Neural cell (in vitro differentiated cells): ENCODE data around the gene RGS10. TPM values are rescaled to one million over a fixed set of nuclear protein-coding genes. Genes with fewer than 3 reads are reported as not detected.

Experiments used
- H2AFZ ChIP-seq: fragments of 200-600, 300-800 bp; sonication (generic), shearing (Covaris generic); 2 replicates; pipeline ENCODE4 v1.6.0; 2014; ENCODE audit warnings: low read depth, mild to moderate bottlenecking, antibody characterized with exemption, low read length, moderate library complexity
- H3F3A ChIP-seq: fragments of 200-600 bp; shearing (Covaris generic); 2 replicates; pipeline ENCODE4 v1.6.1; 2016; ENCODE audit warnings: mild to moderate bottlenecking, moderate library complexity, mixed read lengths, antibody characterized with exemption, low read length; ENCODE audit not compliant: insufficient read depth, poor library complexity, severe bottlenecking
- H3K27ac ChIP-seq: fragments of 200-600, 300-800 bp; sonication (generic), shearing (Covaris generic); 2 replicates; pipeline ENCODE4 v1.5.1; 2014; ENCODE audit warnings: mild to moderate bottlenecking, low read length, moderate library complexity
- H3K27me3 ChIP-seq: fragments of 300-800, 200-600 bp; sonication (generic), shearing (Covaris generic); 2 replicates; pipeline ENCODE4 v1.6.0; 2014; ENCODE audit warnings: mild to moderate bottlenecking, low read depth, low read length, moderate library complexity; ENCODE audit not compliant: insufficient read depth
- H3K36me3 ChIP-seq: fragments of 300-800, 200-600 bp; sonication (generic), shearing (Covaris generic); 2 replicates; pipeline ENCODE4 v1.5.1; 2014; ENCODE audit warnings: mild to moderate bottlenecking, antibody characterized with exemption, low read length, moderate library complexity; ENCODE audit not compliant: insufficient read depth
- H3K4me2 ChIP-seq: fragments of 300-800, 200-600 bp; sonication (generic), shearing (Covaris generic); 2 replicates; pipeline ENCODE4 v1.6.0; 2014; ENCODE audit warnings: mild to moderate bottlenecking, low read length
- H3K4me3 ChIP-seq: fragments of 300-800, 200-600 bp; sonication (generic), shearing (Covaris generic); 2 replicates; pipeline ENCODE4 v1.5.1; 2014; ENCODE audit warnings: mild to moderate bottlenecking, low read length, moderate library complexity
- H3K79me2 ChIP-seq: fragments of 200-600 bp; shearing (Covaris generic); replicated peaks from 2 replicates; pipeline ENCODE4 v1.6.0; 2014; ENCODE audit warnings: mild to moderate bottlenecking, low read length, moderate library complexity; ENCODE audit not compliant: insufficient read depth
- H3K9ac ChIP-seq: fragments of 300-800, 200-600 bp; sonication (generic), shearing (Covaris generic); 2 replicates; pipeline ENCODE4 v1.6.1; 2016; ENCODE audit warnings: mild to moderate bottlenecking, low read length, mixed read lengths
- H3K9me2 ChIP-seq: fragments of 200-600 bp; shearing (Covaris generic); 2 replicates; pipeline ENCODE4 v1.6.1; 2016; ENCODE audit warnings: mild to moderate bottlenecking, low read length, mixed read lengths; ENCODE audit not compliant: insufficient read depth
- H3K9me3 ChIP-seq: fragments of 200-600, 300-800 bp; sonication (generic), shearing (Covaris generic); 2 replicates; pipeline ENCODE4 v1.6.1; 2016; ENCODE audit warnings: mild to moderate bottlenecking, mixed run types, low read length, moderate library complexity, mixed read lengths
- H4K20me1 ChIP-seq: fragments of 200-600 bp; shearing (Covaris generic); 2 replicates; pipeline ENCODE4 v1.6.1; 2016; ENCODE audit warnings: mild to moderate bottlenecking, mixed run types; ENCODE audit not compliant: insufficient read depth
- EP300 ChIP-seq: fragments of 450-650 bp; conservative IDR thresholded peaks from 2 replicates; pipeline ENCODE4 v1.6.1; 2014; ENCODE audit warnings: antibody characterized with exemption, mild to moderate bottlenecking, moderate library complexity; ENCODE audit not compliant: poor library complexity, severe bottlenecking
- EZH2 ChIP-seq: fragments of 200-600, 300-800 bp; shearing (Covaris generic), sonication (generic); IDR thresholded peaks from 2 replicates; pipeline ENCODE4 v1.6.1; 2014; ENCODE audit warnings: antibody characterized with exemption, low read length, borderline replicate concordance, mild to moderate bottlenecking; ENCODE audit not compliant: insufficient read depth, poor library complexity, severe bottlenecking
- MXI1 ChIP-seq: fragments of 450-650 bp; conservative IDR thresholded peaks from 2 replicates; pipeline ENCODE4 v1.6.1; 2014; ENCODE audit warnings: antibody characterized with exemption, mild to moderate bottlenecking; ENCODE audit not compliant: poor library complexity, severe bottlenecking
- POLR2AphosphoS5 ChIP-seq: IDR thresholded peaks from 2 replicates; pipeline ENCODE4 v1.6.1; 2012
- RAD21 ChIP-seq: fragments of 450-650 bp; conservative IDR thresholded peaks from 2 replicates; pipeline ENCODE4 v1.6.1; 2014; ENCODE audit warnings: antibody characterized with exemption, mild to moderate bottlenecking, moderate library complexity
- SMC3 ChIP-seq: fragments of 450-650 bp; conservative IDR thresholded peaks from 2 replicates; pipeline ENCODE4 v1.6.1; 2014; ENCODE audit warnings: antibody characterized with exemption, mild to moderate bottlenecking, moderate library complexity; ENCODE audit not compliant: poor library complexity
- TAF1 ChIP-seq: IDR thresholded peaks from 2 replicates; pipeline ENCODE4 v1.6.1; 2012; ENCODE audit warnings: low read depth
- polyA plus RNA-seq: library from polyadenylated mRNA; depleted of rRNA; stranded (reverse); fragments of >200 nt; gene quantifications from 2 replicates; pipeline ENCODE4 v1.2.3, GENCODE V29; 2014
- TF ChIP-seq, protein P1 (sequence below): fragments of 450-650 bp; IDR thresholded peaks from 2 replicates; pipeline ENCODE4 v1.5.1; 2014; ENCODE audit warnings: antibody characterized with exemption, mild to moderate bottlenecking, moderate library complexity; ENCODE audit not compliant: poor library complexity, severe bottlenecking
- TF ChIP-seq, protein P2 (sequence below): IDR thresholded peaks from 2 replicates; pipeline ENCODE4 v1.6.1; 2012; ENCODE audit warnings: borderline replicate concordance

The RGS10 gene
- polyA plus RNA-seq, 1 donor from 2014 or later: 2.6 TPM

DNA sequence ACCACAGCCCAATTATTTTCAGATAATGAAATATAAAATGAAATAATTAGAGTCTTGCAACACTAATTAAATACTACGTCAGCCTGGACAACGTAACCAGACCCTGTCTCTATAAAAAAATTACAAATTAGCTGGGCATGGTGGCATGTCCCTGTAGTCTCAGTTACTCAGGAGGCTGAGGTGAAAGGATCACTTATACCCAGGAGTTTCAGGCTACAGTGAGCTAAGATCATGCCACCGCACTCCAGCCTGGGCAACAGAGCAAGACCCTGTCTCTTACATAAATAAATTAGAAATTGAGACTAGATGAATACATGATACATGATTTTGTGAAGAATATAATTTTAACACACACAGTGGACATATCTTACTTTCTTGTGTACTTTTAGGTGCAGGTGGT, 35.8 kb upstream of the RGS10 start:
- H3K27me3 ChIP-seq: no peaks in the 10 kb centered on the region
- peaks cover 25% of the 10 kb centered on the region for H3K36me3 ChIP-seq
- no peaks in the 10 kb centered on the region for H3K9me3 ChIP-seq
- no peak overlapping the region for H3K4me3 ChIP-seq
- H3F3A ChIP-seq: no peaks in the 10 kb centered on the region
- no peak overlapping the region for H2AFZ ChIP-seq
- H3K9me2 ChIP-seq: no peaks in the 10 kb centered on the region
- H3K9ac ChIP-seq: no peak overlapping the region
- no peaks in the 10 kb centered on the region for H4K20me1 ChIP-seq
- no peak overlapping the region for H3K4me2 ChIP-seq
- H3K27ac ChIP-seq: no peak overlapping the region
- H3K79me2 ChIP-seq: peaks cover 13% of the 10 kb centered on the region
- no peak for TF ChIP-seq EZH2
- TF ChIP-seq RAD21: no peak
- TF ChIP-seq, protein P1, sequence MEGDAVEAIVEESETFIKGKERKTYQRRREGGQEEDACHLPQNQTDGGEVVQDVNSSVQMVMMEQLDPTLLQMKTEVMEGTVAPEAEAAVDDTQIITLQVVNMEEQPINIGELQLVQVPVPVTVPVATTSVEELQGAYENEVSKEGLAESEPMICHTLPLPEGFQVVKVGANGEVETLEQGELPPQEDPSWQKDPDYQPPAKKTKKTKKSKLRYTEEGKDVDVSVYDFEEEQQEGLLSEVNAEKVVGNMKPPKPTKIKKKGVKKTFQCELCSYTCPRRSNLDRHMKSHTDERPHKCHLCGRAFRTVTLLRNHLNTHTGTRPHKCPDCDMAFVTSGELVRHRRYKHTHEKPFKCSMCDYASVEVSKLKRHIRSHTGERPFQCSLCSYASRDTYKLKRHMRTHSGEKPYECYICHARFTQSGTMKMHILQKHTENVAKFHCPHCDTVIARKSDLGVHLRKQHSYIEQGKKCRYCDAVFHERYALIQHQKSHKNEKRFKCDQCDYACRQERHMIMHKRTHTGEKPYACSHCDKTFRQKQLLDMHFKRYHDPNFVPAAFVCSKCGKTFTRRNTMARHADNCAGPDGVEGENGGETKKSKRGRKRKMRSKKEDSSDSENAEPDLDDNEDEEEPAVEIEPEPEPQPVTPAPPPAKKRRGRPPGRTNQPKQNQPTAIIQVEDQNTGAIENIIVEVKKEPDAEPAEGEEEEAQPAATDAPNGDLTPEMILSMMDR: no peak

DNA sequence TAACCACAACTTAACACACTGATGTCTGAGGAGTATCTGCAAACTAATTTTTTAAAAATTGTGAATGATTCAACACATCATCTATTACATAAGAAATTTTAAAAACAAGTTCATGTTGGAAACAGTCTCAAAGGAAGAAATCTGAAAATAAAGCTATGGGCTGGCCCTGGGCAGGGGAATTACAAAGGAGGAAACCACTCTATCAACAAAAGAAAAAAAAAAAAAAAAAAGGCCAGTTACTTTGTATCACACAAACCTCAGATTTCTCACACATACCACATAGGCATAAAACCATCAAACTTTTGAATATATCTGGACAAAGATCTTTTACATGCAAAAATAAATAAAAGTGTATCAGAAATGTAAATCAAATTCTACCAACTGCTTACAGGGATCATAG, 33.5 kb upstream of the RGS10 start:
- Histone ChIP-seq H3K4me2 (no peak overlapping the region), H3K27me3 (no peaks in the 10 kb centered on the region), H3K4me3 (no peak overlapping the region), H3K9me2 (no peaks in the 10 kb centered on the region), H3K9ac (no peak overlapping the region), H3K27ac (no peak overlapping the region), H3F3A (no peaks in the 10 kb centered on the region), H3K9me3 (no peaks in the 10 kb centered on the region), H3K36me3 (peaks cover 25% of the 10 kb centered on the region), H4K20me1 (no peaks in the 10 kb centered on the region), H2AFZ (no peak overlapping the region), H3K79me2 (no peaks in the 10 kb centered on the region)
- TF ChIP-seq, protein P2, sequence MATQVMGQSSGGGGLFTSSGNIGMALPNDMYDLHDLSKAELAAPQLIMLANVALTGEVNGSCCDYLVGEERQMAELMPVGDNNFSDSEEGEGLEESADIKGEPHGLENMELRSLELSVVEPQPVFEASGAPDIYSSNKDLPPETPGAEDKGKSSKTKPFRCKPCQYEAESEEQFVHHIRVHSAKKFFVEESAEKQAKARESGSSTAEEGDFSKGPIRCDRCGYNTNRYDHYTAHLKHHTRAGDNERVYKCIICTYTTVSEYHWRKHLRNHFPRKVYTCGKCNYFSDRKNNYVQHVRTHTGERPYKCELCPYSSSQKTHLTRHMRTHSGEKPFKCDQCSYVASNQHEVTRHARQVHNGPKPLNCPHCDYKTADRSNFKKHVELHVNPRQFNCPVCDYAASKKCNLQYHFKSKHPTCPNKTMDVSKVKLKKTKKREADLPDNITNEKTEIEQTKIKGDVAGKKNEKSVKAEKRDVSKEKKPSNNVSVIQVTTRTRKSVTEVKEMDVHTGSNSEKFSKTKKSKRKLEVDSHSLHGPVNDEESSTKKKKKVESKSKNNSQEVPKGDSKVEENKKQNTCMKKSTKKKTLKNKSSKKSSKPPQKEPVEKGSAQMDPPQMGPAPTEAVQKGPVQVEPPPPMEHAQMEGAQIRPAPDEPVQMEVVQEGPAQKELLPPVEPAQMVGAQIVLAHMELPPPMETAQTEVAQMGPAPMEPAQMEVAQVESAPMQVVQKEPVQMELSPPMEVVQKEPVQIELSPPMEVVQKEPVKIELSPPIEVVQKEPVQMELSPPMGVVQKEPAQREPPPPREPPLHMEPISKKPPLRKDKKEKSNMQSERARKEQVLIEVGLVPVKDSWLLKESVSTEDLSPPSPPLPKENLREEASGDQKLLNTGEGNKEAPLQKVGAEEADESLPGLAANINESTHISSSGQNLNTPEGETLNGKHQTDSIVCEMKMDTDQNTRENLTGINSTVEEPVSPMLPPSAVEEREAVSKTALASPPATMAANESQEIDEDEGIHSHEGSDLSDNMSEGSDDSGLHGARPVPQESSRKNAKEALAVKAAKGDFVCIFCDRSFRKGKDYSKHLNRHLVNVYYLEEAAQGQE: no peak
- TF ChIP-seq POLR2AphosphoS5 (no peak), MXI1 (no peak), TAF1 (no peak), EP300 (no peak), SMC3 (no peak), RAD21 (no peak)
- TF ChIP-seq, protein P1: no peak
